ENCODE results near the gene SPAG16.
"Not testable (repeated sequence)": the region's sequence is repeated elsewhere in the genome, so short reads cannot be mapped to it uniquely, and the experiment has no call there.

The SPAG16 gene

DNA sequence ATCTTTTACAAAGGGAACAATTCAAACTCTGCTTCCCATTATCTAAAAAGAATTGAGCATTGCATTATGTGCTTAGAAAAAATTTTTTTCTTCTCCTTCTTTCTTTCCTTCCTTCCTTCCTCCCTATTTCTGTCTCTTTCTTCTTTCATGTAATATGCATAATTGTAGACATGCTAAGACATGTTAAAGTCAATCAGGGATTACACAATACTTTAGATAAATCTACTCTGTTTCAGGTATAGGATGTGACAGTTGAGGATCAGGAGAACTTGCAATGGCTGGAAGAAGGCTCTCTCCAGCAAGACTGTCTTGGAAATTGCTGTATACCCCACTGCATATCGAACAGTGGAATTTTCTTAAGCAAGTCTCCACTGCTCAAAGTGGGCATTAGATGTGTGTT, 9.0 kb upstream of the SPAG16 start:
- no peak for DNase-seq

- DNase-seq, result not testable (repeated sequence)
Measured at GRCh38 chr2:213277134-213277533, 7.1 kb upstream of the SPAG16 start.

DNA sequence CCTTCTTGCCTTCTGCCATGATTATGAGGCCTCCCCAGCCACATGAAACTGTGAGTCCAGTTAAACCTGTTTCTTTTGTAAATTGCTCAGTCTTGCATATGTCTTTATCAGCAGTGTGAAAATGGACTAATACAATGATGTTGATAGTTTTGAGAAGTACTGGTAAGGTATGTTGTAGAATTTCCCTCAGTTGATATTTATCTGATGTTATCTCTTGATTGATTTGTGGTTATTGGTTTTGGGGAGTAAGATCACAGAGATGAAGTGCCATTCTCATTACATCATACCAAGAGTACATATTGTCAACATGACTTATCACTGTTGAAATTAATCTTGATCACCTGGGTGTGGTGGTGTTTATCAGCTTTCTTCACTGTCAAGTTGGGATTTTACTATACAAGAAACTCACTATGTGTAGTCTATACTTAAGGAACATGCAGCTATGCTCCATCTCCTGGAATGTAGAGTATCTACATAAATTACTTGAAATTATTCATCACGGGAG, 5.1 kb upstream of the SPAG16 start:
- DNase-seq, result no peak

DNA sequence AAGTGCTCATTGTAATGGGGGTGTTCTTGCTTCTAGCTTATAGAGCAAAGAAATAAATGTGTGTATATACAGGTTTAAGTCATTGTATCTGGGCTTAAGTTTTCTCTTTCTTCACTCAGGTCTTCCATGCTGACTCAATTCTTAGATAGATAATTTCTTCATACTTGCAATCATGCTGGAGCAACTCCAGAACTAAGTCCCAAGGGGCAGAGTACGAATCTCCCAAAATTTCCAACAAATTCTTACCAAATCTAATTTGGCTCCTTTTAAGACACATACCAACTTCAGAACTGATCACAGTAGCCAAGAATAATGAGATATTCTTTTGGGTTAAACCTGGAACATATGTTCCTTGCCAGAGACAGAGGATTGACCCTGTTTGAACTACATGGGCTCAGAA, 4.3 kb upstream of the SPAG16 start:
- DNase-seq, result no peak

DNA sequence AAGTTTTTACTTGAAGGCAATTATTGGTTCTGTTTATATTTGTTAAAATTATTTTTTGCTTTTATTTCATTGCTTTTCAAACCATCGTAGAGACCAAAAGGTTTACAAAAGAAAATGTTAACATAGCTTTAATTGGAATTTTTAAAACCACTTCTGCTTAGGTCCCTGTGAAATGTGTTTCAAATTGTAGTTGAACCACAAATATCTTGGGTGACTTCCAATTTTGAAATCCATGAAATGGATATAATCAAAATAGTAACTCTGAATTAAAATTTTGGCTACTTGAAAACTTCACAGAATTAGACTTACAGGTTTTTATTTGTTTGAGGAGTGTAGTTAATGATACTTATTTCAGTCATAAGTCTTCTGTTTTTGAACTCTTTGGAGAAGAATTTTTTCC, 3.1 kb upstream of the SPAG16 start:
- DNase-seq, result no peak

- no peak for DNase-seq
Measured at GRCh38 chr2:213285404-213285803, 1.1 kb downstream of the SPAG16 start.

- no peak for DNase-seq
Measured at GRCh38 chr2:213286161-213286560, 1.9 kb downstream of the SPAG16 start.

GRCh38 chr2:213288913-213289700, 4.8 kb downstream of the SPAG16 start:
- DNase-seq, result no peak

- no peak for DNase-seq
Measured at GRCh38 chr2:213290501-213290900, 6.2 kb downstream of the SPAG16 start.

DNA sequence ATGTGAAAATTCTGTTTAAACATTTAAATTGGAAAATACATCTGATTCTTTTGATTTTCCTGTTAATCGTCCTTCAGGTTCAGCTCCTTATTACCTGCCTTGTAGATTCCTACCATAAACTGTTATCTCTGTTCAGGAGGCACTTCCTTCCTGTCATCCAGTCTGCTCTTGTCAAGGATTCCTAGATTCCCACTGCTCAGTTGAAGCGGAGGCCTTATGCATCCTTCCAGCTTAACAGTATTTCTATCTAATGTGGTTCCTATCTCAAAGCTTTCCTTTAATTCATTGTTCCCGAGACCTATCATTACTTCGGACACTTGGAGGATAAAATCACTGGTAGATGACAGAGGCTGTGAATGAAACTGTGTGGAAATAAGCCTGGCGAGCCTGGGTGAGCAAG, 12.0 kb downstream of the SPAG16 start:
- no peak for DNase-seq

GRCh38 chr2:213306316-213306942, 22.2 kb downstream of the SPAG16 start:
- no peak for DNase-seq

- no peak for DNase-seq
Measured at GRCh38 chr2:213315168-213315876, 31.1 kb downstream of the SPAG16 start.

DNA sequence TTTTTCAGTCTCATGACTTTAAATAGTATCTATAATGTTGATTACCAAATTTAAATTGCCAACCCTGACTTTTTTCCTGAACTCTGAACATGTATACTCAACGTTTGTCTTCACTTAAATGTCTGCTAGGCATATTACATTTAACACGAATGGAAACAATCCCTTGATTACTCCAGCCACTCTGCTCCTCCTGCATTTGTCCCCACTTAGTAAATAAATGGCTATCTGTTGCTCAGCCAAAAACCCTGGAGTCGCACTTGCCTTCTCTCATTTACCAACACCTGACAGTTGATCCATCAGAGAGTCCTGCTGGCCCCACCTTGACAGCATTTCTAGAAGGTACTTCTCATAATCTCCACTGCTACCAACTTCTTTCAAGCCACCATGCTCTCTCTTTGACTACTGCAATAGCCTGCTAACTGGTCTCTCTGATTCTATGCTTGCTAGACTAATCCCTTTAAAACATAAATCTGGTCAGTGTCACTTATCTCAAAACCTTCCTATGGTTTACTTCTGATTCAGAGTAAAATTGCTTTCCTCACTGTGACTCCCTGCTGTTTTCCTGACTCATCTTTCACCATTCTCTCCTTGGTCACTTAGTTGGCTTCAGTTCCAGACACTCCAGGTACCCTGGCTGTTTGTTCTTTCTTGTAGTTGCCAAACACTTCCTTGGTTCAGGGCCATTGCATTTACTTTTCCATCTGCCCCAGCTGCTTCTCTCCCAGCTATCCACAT, 31.9 kb downstream of the SPAG16 start:
- DNase-seq, result no peak

- DNase-seq, result no peak
Measured at GRCh38 chr2:213317929-213318328, 33.7 kb downstream of the SPAG16 start.

DNA sequence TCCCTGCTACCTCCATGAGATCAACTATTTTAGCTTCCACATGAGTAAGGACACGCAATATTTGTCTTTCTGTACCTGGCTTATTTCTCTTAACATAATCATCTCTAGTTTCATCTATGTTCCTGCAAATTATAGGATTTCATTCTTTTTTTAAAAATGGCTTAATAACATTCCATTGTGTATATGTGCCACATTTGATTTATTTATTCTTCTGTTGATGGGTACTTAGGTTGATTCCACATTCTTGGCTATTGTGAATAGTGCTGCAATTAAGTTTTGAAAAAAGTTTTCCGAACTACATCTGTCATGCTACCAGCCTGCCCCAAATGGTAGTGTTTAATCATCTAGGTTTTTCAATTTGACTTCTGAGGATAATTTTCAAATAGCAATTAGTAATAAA, 36.3 kb downstream of the SPAG16 start:
- DNase-seq, result no peak

DNA sequence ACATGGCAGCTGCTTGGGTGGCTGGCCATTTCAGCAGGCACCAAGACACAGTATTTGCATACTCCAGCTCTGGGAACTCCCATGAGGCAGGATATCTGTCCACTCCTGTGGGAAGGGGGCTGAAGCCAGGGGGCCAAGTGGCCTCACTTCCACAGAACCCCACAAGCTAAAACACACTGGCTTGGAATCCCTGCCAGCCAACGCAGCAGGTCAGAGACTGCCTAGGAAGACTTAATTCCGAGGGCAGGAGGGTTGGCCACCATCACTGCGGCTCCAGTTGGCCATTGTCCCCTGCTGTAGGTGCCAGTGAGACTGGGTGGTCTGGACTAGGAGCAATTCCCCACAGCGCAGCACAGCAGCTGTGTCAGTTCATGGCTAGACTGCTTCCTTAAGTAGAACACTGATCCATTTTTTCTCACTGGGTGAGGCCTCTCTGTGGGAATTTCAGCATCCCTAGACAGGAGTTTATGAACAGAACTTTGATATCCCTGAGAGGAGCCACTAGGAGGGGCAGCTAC, 52.0 kb downstream of the SPAG16 start:
- no peak for DNase-seq

GRCh38 chr2:213353419-213353818, 69.2 kb downstream of the SPAG16 start:
- DNase-seq, result no peak

DNA sequence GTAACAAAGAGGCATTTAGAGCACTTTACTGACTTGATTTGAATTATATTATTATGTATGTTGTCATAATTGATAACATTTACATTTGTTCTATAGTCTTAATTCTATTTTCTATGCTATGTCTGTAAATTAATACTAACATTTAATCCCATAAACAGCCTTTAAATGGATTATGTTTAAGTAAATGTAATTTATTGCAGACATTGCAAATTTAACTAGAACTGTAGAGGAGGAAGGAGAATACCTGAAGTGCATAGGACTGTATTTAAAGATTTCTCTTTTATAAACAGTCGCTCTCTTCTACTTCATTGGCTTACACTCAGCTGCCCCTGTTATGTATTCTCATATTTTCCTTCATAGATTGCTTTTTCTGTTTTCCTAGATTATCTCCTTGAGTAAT, 92.4 kb downstream of the SPAG16 start:
- no peak for DNase-seq

- DNase-seq, result not testable (repeated sequence)
Measured at GRCh38 chr2:213407027-213407426, 122.8 kb downstream of the SPAG16 start.

DNA sequence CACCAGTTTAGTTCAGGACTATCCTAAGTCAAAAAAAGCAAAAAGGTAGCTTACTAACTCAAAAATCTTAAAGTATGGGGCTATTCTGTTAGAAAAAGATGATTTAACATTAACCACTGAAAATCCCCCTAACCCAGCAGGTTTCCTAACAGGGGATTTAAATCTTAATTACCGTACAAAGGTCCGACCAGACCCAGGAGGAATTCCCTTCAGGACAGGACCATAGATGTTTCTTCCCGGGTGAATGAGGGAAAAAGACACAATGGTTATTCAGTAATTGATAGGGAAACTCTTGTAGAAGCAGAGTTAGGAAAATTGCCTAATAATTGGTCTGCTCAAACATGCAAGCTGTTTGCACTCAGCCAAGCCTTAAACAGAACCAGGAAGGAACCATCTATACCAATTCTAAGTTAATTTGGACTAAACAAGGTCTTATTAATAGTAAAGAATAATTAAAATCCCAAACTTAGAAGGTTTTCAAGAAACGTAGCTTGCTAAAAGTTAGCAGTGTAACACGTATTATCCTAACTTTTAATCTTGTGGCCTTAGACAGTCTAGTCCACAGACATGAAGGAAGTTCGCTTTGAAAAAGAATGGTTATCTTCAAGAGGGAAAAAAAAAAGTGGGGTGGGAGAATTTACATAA, 124.3 kb downstream of the SPAG16 start:
- not testable (repeated sequence) for DNase-seq

DNA sequence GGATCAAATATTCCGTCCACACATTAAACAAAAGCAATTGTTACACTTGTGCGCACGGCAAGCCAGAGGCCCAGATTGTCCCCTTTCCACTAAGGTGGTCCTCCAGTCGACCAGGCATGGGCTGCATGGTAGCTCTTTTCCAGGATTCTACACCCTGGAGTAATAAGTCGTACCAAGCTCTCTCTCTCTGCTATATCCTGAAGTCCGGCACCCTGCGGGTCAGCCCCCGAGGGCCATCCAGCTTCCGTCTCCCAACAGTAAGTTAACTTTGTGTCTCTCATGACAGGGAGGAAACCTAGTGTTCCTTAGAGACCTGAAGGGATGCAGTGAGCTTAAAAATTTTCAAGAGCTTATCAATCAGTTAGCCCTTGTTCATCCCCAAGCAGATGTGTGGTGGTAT, 126.4 kb downstream of the SPAG16 start:
- DNase-seq, result not testable (repeated sequence)

- DNase-seq, result no peak
Measured at GRCh38 chr2:213411582-213412289, 127.5 kb downstream of the SPAG16 start.
